ENCODE measurements around the gene FAM89B. TPM values are rescaled to one million over a fixed set of nuclear protein-coding genes. Genes with fewer than 3 reads are reported as not detected.

The FAM89B gene
- total and polyA plus RNA-seq, 2 donors (not counting 3 experiments of a cell fraction or from before 2014, with no cell fraction given): 63.1 to 153 TPM

- dilution Hi-C loops (cut with MboI; ENCODE audit: extremely low pct_ligation_motif_present, low sequenced_read_pairs): no loop called here
- H3K9me1 ChIP-seq (replicated peaks; ENCODE audit: control insufficient read depth, extremely low read depth, insufficient read depth, low read length): no peaks in the 10 kb centered on the region
- H3K9me3 ChIP-seq (replicated peaks; ENCODE audit: control insufficient read depth, insufficient read depth, low read length): no peaks in the 10 kb centered on the region
- H3K27me3 ChIP-seq (ENCODE audit: control insufficient read depth in 2 of 2, insufficient read depth in 2 of 2, low read length in 2 of 2): no peaks in the 10 kb centered on the region
- H2AFZ ChIP-seq (ENCODE audit: low read depth, low read length): no peak overlapping the region
- H3K9ac ChIP-seq (replicated peaks; ENCODE audit: extremely low read depth, insufficient read depth, low read length): no peak overlapping the region
- no peaks in the 10 kb centered on the region for H4K20me1 ChIP-seq (replicated peaks; ENCODE audit: control insufficient read depth, extremely low read depth, insufficient read depth, low read length)
- intact Hi-C loops (cut with micrococcal nuclease): no loop called here
- H3K4me1 ChIP-seq (ENCODE audit: control insufficient read depth, extremely low read depth, insufficient read depth, low read length): no peaks in the 10 kb centered on the region
- no peak for TF ChIP-seq GATA2 (IDR thresholded peaks at IDR 0.05; ENCODE audit: insufficient read depth, insufficient read length, low read depth, low read length)
- TF ChIP-seq, protein P1, sequence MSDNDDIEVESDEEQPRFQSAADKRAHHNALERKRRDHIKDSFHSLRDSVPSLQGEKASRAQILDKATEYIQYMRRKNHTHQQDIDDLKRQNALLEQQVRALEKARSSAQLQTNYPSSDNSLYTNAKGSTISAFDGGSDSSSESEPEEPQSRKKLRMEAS (IDR thresholded peaks at IDR 0.05; ENCODE audit: insufficient read depth, insufficient read length): no peak
- no peak for TF ChIP-seq POLR2AphosphoS5 (IDR thresholded peaks at IDR 0.05; ENCODE audit: insufficient read depth, low read depth, low read length)
- TF ChIP-seq FOS (IDR thresholded peaks at IDR 0.05; ENCODE audit: borderline replicate concordance, insufficient read depth, low read length): no peak
- no peak for TF ChIP-seq POLR2A (IDR thresholded peaks at IDR 0.05; ENCODE audit: low read depth, low read length)
- TF ChIP-seq MYC (IDR thresholded peaks at IDR 0.05; ENCODE audit: low read depth, low read length): no peak
- no peak for TF ChIP-seq CTCF (IDR thresholded peaks at IDR 0.05; ENCODE audit: extremely low read depth in 1 of 2, insufficient read depth in 1 of 2, low read depth in 1 of 2, low read length in 2 of 2)
- no peak for TF ChIP-seq JUN (IDR thresholded peaks at IDR 0.05; ENCODE audit: borderline replicate concordance, insufficient read depth, insufficient read length, low read depth)
- TF ChIP-seq EZH2 (IDR thresholded peaks at IDR 0.05; ENCODE audit: borderline replicate concordance, low read depth, low read length, severe bottlenecking): no peak
- H3K4me3 ChIP-seq (replicated peaks in 1 of 3; ENCODE audit: insufficient read depth in 1 of 3, low read depth in 1 of 3, low read length in 3 of 3): no peak overlapping the region
- no peak overlapping the region for H3K4me2 ChIP-seq (ENCODE audit: insufficient read depth, low read length)
- BruUV-seq (replicated peaks): no TSS peak
- no peak for DNase-seq (ENCODE audit: low read depth, low spot score)
- CTCF ChIA-PET: interaction anchor here (2.8 to 12.2 kb wide), 3 partner anchors 9 to 45 kb away, joined by 18 to 206 read pairs (median 167); partner anchors contain the start of genes EHBP1L1, FAM89B and ZNRD2
- FAIRE-seq: no peak
- H3K36me3 ChIP-seq (ENCODE audit: control insufficient read depth in 2 of 2, extremely low read depth in 1 of 2, insufficient read depth in 2 of 2, low read length in 2 of 2): no peaks in the 10 kb centered on the region
- POLR2A ChIA-PET: no interaction called here
- no peak overlapping the region for H3K27ac ChIP-seq (ENCODE audit: insufficient read depth, low read depth, low read length)
- no peaks in the 10 kb centered on the region for H3K79me2 ChIP-seq (ENCODE audit: control insufficient read depth, insufficient read depth, low read length)
Measured at GRCh38 chr11:65584723-65585171, 12.4 kb downstream of the FAM89B start.

All from endothelial cell of umbilical vein (primary cell).